Panc1 (cell line): ENCODE results near the gene PSMB7. TPM values are rescaled to one million over a fixed set of nuclear protein-coding genes. Genes with fewer than 3 reads are reported as not detected.

Source experiments
- ATAC-seq: fragments of 200-7000 bp; cut with Tn5 transposase; 2 replicates; pipeline ENCODE4 v1.9.1; 2020; ENCODE audit warnings: mild to moderate bottlenecking, moderate library complexity
- BruUV-seq: library from RNA; stranded (reverse); fragments of 400-500 nt; replicated peaks from 2 replicates; lab custom pipeline; 2021; lab: Mats Ljungman, UMichigan
- CTCF ChIA-PET: fragments of 300-600 bp; sonication (Branson Sonifier 250); formaldehyde crosslinking; loops from one replicate; lab custom pipeline; 2022; ENCODE audit warnings: antibody characterized with exemption; lab: Charles Lee
- POLR2A ChIA-PET: fragments of 300-600 bp; sonication (Branson Sonifier 250); formaldehyde crosslinking; loops from one replicate; lab custom pipeline; 2022; ENCODE audit warnings: antibody characterized with exemption; lab: Charles Lee
- DNase-seq: peaks from one replicate; pipeline ENCODE4 v3.0.0-alpha.2; 2010; ENCODE audit warnings: low read depth, low spot score
- H3K27ac ChIP-seq: 2 replicates; pipeline ENCODE4 v1.5.1; 2011; ENCODE audit warnings: mild to moderate bottlenecking, low read length, inconsistent platforms
- H3K27me3 ChIP-seq: fragments of 200-500 bp; sonication (Bioruptor generic); 2 replicates; pipeline ENCODE4 v1.6.0; 2014; ENCODE audit warnings: low read length, inconsistent platforms; ENCODE audit not compliant: control insufficient read depth, insufficient read depth
- H3K36me3 ChIP-seq: fragments of 200-500 bp; sonication (Bioruptor generic); 2 replicates; pipeline ENCODE4 v1.5.1; 2014; ENCODE audit warnings: inconsistent platforms, mild to moderate bottlenecking, low read length, moderate library complexity; ENCODE audit not compliant: control insufficient read depth, insufficient read depth
- H3K4me1 ChIP-seq: 2 replicates; pipeline ENCODE4 v1.5.1; 2011; ENCODE audit warnings: inconsistent platforms, mild to moderate bottlenecking, low read length, moderate library complexity; ENCODE audit not compliant: control insufficient read depth, insufficient read depth
- H3K4me3 ChIP-seq, 2 experiments: 2 replicates each; pipeline ENCODE4 v1.5.1; 2011 to 2012; ENCODE audit warnings: low read depth in 2 of 2, low read length in 2 of 2, mild to moderate bottlenecking in 2 of 2, inconsistent platforms in 1 of 2, moderate library complexity in 1 of 2
- H3K9me3 ChIP-seq: fragments of 200-500 bp; sonication (Bioruptor generic); 2 replicates; pipeline ENCODE4 v1.5.1; 2014; ENCODE audit warnings: low read depth, mild to moderate bottlenecking, inconsistent platforms, low read length, moderate library complexity; ENCODE audit not compliant: control insufficient read depth, insufficient read depth
- CTCF ChIP-seq: fragments of 450-650 bp; IDR thresholded peaks from 2 replicates; pipeline ENCODE4 v1.5.1; 2017; ENCODE audit warnings: mild to moderate bottlenecking
- POLR2AphosphoS5 ChIP-seq: IDR thresholded peaks from 2 replicates; pipeline ENCODE4 v1.6.1; 2012; ENCODE audit warnings: mild to moderate bottlenecking, low read depth, low read length, moderate library complexity
- SIN3A ChIP-seq: IDR thresholded peaks from 2 replicates; pipeline ENCODE4 v1.6.1; 2012; ENCODE audit warnings: low read depth, mild to moderate bottlenecking, low read length, moderate library complexity, borderline replicate concordance; ENCODE audit not compliant: insufficient read depth
- TCF7L2 ChIP-seq: IDR thresholded peaks from 2 replicates; pipeline ENCODE4 v1.6.1; 2011; ENCODE audit warnings: mild to moderate bottlenecking, low read depth, low read length, inconsistent platforms
- in situ Hi-C: cut with HindIII; loops from 2 replicates; pipeline ENCODE4 v1.10.0; 2016; ENCODE audit warnings: low sequenced_read_pairs, low pct_unique_long_range_greater_than_20kb
- intact Hi-C: fragments of 100-400 bp; cut with micrococcal nuclease; formaldehyde crosslinking; loops from one replicate; pipeline ENCODE4 v1.10.0; 2022; ENCODE audit not compliant: unreplicated experiment
- total RNA-seq: library from RNA; stranded (reverse); gene quantifications from one replicate; pipeline ENCODE4 v1.2.1, GENCODE V29; 2021; ENCODE audit not compliant: unreplicated experiment
- TF ChIP-seq, protein P1 (sequence below), 2 experiments: IDR thresholded peaks; 2 replicates each; pipeline ENCODE4 v1.6.1; 2011 to 2012; ENCODE audit warnings: low read depth in 2 of 2, control low read depth in 1 of 2, low read length in 1 of 2, mild to moderate bottlenecking in 1 of 2, moderate library complexity in 1 of 2; ENCODE audit not compliant: insufficient read depth in 1 of 2

Gene PSMB7
- total RNA-seq, 1 experiment from 2014 or later = 167 TPM

DNA sequence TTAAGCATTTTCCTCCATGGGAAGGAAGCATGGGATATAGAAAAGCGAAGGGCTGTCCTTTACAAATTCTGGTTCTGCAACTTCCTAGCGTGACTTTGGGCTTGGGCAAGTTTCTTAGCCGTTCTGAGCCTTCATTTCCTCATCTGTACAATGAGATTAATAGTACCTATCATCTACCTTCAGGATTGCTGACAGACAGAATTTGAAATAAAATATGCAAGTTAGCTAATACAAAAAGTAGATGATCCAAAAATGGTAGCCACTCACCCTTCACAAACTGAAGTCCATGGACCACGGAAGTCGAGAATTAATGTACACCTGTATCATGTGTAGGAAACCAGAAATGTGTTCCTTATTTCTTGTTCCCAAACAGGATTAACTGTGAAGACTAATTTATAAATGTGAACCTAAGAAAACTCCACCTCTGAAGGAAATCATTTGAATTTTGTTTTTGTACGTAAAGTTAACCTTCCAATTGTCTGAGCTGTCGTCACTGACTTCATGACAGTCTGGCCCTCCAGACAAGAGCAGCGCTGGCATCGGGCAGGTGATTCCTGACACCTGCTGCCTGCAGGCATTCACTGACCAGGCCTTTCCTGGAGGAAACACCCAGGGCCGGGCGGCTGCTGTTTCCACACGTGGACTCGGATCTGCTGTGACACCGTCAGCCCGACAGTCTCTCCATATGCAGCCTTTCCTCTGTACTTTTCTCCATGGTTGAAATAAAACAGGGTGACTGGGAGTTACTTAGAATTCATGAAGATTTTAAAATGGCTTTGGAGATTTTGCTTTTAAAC, 63.4 kb downstream of the PSMB7 start:
- POLR2A ChIA-PET = no interaction called here
- no peak for TF ChIP-seq SIN3A
- TF ChIP-seq POLR2AphosphoS5 = no peak; the same call in 1 of the 2 replicates
- TF ChIP-seq CTCF = no peak
- TF ChIP-seq, protein P1, sequence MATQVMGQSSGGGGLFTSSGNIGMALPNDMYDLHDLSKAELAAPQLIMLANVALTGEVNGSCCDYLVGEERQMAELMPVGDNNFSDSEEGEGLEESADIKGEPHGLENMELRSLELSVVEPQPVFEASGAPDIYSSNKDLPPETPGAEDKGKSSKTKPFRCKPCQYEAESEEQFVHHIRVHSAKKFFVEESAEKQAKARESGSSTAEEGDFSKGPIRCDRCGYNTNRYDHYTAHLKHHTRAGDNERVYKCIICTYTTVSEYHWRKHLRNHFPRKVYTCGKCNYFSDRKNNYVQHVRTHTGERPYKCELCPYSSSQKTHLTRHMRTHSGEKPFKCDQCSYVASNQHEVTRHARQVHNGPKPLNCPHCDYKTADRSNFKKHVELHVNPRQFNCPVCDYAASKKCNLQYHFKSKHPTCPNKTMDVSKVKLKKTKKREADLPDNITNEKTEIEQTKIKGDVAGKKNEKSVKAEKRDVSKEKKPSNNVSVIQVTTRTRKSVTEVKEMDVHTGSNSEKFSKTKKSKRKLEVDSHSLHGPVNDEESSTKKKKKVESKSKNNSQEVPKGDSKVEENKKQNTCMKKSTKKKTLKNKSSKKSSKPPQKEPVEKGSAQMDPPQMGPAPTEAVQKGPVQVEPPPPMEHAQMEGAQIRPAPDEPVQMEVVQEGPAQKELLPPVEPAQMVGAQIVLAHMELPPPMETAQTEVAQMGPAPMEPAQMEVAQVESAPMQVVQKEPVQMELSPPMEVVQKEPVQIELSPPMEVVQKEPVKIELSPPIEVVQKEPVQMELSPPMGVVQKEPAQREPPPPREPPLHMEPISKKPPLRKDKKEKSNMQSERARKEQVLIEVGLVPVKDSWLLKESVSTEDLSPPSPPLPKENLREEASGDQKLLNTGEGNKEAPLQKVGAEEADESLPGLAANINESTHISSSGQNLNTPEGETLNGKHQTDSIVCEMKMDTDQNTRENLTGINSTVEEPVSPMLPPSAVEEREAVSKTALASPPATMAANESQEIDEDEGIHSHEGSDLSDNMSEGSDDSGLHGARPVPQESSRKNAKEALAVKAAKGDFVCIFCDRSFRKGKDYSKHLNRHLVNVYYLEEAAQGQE (IDR thresholded peaks at IDR 0.05; ENCODE audit: insufficient read depth in 1 of 2, low read depth in 2 of 2, low read length in 1 of 2) = no peak
- no peak for TF ChIP-seq TCF7L2
- Histone ChIP-seq H3K4me1 (peaks cover 36% of the 10 kb centered on the region), H3K27me3 (no peaks in the 10 kb centered on the region), H3K4me3 (no peak overlapping the region), H3K9me3 (no peaks in the 10 kb centered on the region), H3K27ac (peak overlapping the region; percentile 54; the same call in 1 of the 2 replicates), H3K36me3 (peaks cover 4% of the 10 kb centered on the region)
- DNase-seq (no peak), ATAC-seq (no peak)
- in situ Hi-C loops = no loop called here
- TSS peak; percentile 46 for BruUV-seq
- intact Hi-C loops = no loop called here
- CTCF ChIA-PET = no interaction called here

- DNase-seq = no peak
- peak overlapping the region; percentile 54; the same call in 1 of the 2 replicates for H3K27ac ChIP-seq
- intact Hi-C loops (no loop called here), in situ Hi-C loops (no loop called here)
- CTCF ChIA-PET = interaction anchor here (1.3 kb wide), 1 partner anchor 42 kb away, joined by 5 read pairs; no protein-coding TSS in a partner anchor
- ATAC-seq = no peak
- TF ChIP-seq POLR2AphosphoS5 = no peak
- no peak for TF ChIP-seq CTCF
- TF ChIP-seq TCF7L2 = no peak
- 0 out of 2 replicates have a peak, but pooled peaks have one; percentile 7 for TF ChIP-seq SIN3A
- TF ChIP-seq, protein P1 (IDR thresholded peaks at IDR 0.05; ENCODE audit: insufficient read depth in 1 of 2, low read depth in 2 of 2, low read length in 1 of 2) = no peak
- no peaks in the 10 kb centered on the region for H3K9me3 ChIP-seq
- POLR2A ChIA-PET = no interaction called here
- no peaks in the 10 kb centered on the region for H3K27me3 ChIP-seq
- peaks cover 27% of the 10 kb centered on the region for H3K4me1 ChIP-seq
- H3K36me3 ChIP-seq = peaks cover 4% of the 10 kb centered on the region
- no TSS peak for BruUV-seq
- H3K4me3 ChIP-seq = no peak overlapping the region
Observed at GRCh38 chr9:124350494-124351263, 64.6 kb downstream of the PSMB7 start.
